Osteoblast (primary cell): Measurements from ENCODE around the gene TSPAN5. TPM values are rescaled to one million over a fixed set of nuclear protein-coding genes. Genes with fewer than 3 reads are reported as not detected.
A peak's percentile ranks its signal among the peaks of the same experiment; 100 is the strongest.

Source experiments
- DNase-seq: peaks from one replicate; pipeline ENCODE4 v3.0.0; 2011; ENCODE audit warnings: low spot score, mixed read lengths; ENCODE audit not compliant: insufficient read length; ENCODE audit errors: missing footprints
- H2AFZ ChIP-seq: 2 replicates; pipeline ENCODE4 v1.6.0; 2011; ENCODE audit warnings: mild to moderate bottlenecking, low read length
- H3K27ac ChIP-seq: 2 replicates; pipeline ENCODE4 v1.5.1; 2011; ENCODE audit warnings: mild to moderate bottlenecking, low read depth, low read length, moderate library complexity
- H3K27me3 ChIP-seq: 2 replicates; pipeline ENCODE4 v1.6.0; 2012; ENCODE audit warnings: mild to moderate bottlenecking, control low read depth, inconsistent platforms, low read length, moderate library complexity; ENCODE audit not compliant: insufficient read depth
- H3K36me3 ChIP-seq: 2 replicates; pipeline ENCODE4 v1.5.1; 2011; ENCODE audit warnings: mild to moderate bottlenecking, low read length, control low read depth, moderate library complexity; ENCODE audit not compliant: insufficient read depth
- H3K4me1 ChIP-seq: 2 replicates; pipeline ENCODE4 v1.5.1; 2011; ENCODE audit warnings: mild to moderate bottlenecking, low read length, control low read depth, moderate library complexity; ENCODE audit not compliant: insufficient read depth
- H3K4me2 ChIP-seq: 2 replicates; pipeline ENCODE4 v1.6.0; 2011; ENCODE audit warnings: mild to moderate bottlenecking, low read length; ENCODE audit not compliant: insufficient read depth
- H3K4me3 ChIP-seq: fragments of 200-600 bp; sonication (generic); 3 replicates; pipeline ENCODE4 v1.5.1; 2012; ENCODE audit warnings: mild to moderate bottlenecking, low read length, inconsistent platforms; ENCODE audit not compliant: insufficient read depth
- H3K79me2 ChIP-seq: 2 replicates; pipeline ENCODE4 v1.6.0; 2012; ENCODE audit warnings: mild to moderate bottlenecking, low read length, control low read depth, inconsistent platforms; ENCODE audit not compliant: insufficient read depth
- H3K9me3 ChIP-seq: 2 replicates; pipeline ENCODE4 v1.5.1; 2011; ENCODE audit warnings: low read depth, low read length, control low read depth
- H4K20me1 ChIP-seq: 2 replicates; pipeline ENCODE4 v1.6.0; 2012; ENCODE audit warnings: mild to moderate bottlenecking, low read length, control low read depth; ENCODE audit not compliant: insufficient read depth
- total RNA-seq: library from RNA; depleted of rRNA; stranded (reverse); fragments of >200 nt; gene quantifications from 2 replicates; pipeline ENCODE4 v1.2.3, GENCODE V29; 2012
- TF ChIP-seq, protein P1 (sequence below): IDR thresholded peaks from 2 replicates; pipeline ENCODE4 v1.5.1; 2011; ENCODE audit warnings: mild to moderate bottlenecking, low read depth, low read length, moderate library complexity; ENCODE audit errors: extremely low read depth

The TSPAN5 gene
- total RNA-seq, 1 donor: 36.9 TPM

- no peak overlapping the region for H3K4me2 ChIP-seq
- H3K4me1 ChIP-seq: peaks cover 33% of the 10 kb centered on the region
- peaks cover 97% of the 10 kb centered on the region for H3K79me2 ChIP-seq
- TF ChIP-seq, protein P1, sequence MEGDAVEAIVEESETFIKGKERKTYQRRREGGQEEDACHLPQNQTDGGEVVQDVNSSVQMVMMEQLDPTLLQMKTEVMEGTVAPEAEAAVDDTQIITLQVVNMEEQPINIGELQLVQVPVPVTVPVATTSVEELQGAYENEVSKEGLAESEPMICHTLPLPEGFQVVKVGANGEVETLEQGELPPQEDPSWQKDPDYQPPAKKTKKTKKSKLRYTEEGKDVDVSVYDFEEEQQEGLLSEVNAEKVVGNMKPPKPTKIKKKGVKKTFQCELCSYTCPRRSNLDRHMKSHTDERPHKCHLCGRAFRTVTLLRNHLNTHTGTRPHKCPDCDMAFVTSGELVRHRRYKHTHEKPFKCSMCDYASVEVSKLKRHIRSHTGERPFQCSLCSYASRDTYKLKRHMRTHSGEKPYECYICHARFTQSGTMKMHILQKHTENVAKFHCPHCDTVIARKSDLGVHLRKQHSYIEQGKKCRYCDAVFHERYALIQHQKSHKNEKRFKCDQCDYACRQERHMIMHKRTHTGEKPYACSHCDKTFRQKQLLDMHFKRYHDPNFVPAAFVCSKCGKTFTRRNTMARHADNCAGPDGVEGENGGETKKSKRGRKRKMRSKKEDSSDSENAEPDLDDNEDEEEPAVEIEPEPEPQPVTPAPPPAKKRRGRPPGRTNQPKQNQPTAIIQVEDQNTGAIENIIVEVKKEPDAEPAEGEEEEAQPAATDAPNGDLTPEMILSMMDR: no peak
- no peaks in the 10 kb centered on the region for H3K9me3 ChIP-seq
- DNase-seq: no peak
- no peaks in the 10 kb centered on the region for H3K27me3 ChIP-seq
- no peak overlapping the region for H3K4me3 ChIP-seq
- H3K27ac ChIP-seq: no peak overlapping the region
- H2AFZ ChIP-seq: no peak overlapping the region
- H4K20me1 ChIP-seq: peaks cover 16% of the 10 kb centered on the region
- H3K36me3 ChIP-seq: no peaks in the 10 kb centered on the region
These were observed 26.9 kb downstream of the TSPAN5 start for GRCh38 chr4:98631506-98631905.

GRCh38 chr4:98630737-98631454, 27.5 kb downstream of the TSPAN5 start:
- Histone ChIP-seq H3K4me1 (peaks cover 39% of the 10 kb centered on the region), H3K79me2 (peaks cover 96% of the 10 kb centered on the region), H2AFZ (no peak overlapping the region), H3K4me2 (no peak overlapping the region), H3K4me3 (no peak overlapping the region), H3K27ac (no peak overlapping the region), H3K36me3 (no peaks in the 10 kb centered on the region), H4K20me1 (peaks cover 10% of the 10 kb centered on the region), H3K9me3 (no peaks in the 10 kb centered on the region), H3K27me3 (no peaks in the 10 kb centered on the region)
- DNase-seq: no peak
- TF ChIP-seq, protein P1: no peak

DNA sequence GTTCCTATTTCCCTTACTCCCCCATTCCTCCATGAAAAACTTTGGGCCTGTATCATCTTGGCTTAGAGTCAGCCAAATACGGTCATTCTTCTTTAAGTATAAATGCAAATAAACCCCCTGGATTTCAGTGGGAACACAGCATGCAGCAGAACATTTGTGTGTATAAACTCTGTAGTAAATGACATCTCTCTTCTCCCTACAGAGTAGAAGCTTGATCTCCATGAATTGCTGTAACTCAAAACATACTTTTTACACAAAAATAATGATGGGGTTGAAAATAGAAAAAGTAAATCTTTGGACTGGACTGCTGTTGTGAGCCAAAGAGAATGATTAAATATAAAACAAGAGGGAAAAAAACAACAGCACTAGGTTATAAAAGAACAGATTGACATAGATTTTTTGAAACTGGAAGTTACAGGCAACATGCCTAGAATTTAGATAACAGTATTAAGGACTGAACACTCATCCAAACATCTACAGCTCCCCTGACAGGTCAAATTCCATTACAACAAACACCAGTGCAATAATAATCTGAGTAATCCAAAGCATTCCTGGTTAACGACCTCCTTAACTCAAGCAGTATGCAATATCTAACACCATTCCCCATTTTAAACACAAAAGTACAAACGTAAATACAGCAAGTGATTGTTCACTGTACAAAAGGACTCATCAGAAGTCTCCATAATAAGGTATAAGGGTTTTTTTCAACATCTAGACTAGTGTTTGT, 30.7 kb downstream of the TSPAN5 start:
- Histone ChIP-seq H3K36me3 (no peaks in the 10 kb centered on the region), H3K79me2 (peaks cover 97% of the 10 kb centered on the region), H3K4me1 (peaks cover 57% of the 10 kb centered on the region), H3K27ac (peak overlapping the region; percentile 78), H4K20me1 (peaks cover 1% of the 10 kb centered on the region), H3K4me2 (peak overlapping the region; percentile 63), H3K27me3 (no peaks in the 10 kb centered on the region), H3K4me3 (no peak overlapping the region), H3K9me3 (no peaks in the 10 kb centered on the region), H2AFZ (no peak overlapping the region)
- no peak for DNase-seq
- TF ChIP-seq, protein P1: no peak

DNA sequence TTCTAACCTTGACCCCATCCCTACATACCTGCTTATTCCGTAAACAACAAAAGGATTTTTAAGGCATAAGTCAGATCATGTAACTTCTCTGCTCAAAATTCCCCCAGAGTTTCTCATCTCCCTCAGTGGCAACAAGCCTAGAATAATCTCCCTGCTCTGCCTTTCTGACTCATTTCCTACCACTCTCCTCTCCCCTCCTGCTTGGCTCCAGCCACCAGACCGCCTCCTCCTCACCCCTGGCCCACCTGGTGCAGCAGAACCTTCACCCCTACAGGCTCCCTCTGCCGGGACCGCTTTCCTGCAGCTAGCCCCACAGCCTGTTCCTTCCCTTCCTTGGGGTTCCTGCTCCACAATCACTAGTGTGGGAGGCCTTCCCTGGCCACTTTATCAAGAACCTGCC, 32.1 kb downstream of the TSPAN5 start:
- no peaks in the 10 kb centered on the region for H3K36me3 ChIP-seq
- H3K79me2 ChIP-seq: peaks cover 97% of the 10 kb centered on the region
- H3K4me1 ChIP-seq: peaks cover 49% of the 10 kb centered on the region
- peak; percentile 86 for DNase-seq
- H3K9me3 ChIP-seq: no peaks in the 10 kb centered on the region
- H4K20me1 ChIP-seq: no peaks in the 10 kb centered on the region
- peak overlapping the region; percentile 8 for H3K4me3 ChIP-seq
- peak overlapping the region; percentile 78 for H3K27ac ChIP-seq
- no peak overlapping the region for H2AFZ ChIP-seq
- peak overlapping the region; percentile 63 for H3K4me2 ChIP-seq
- TF ChIP-seq, protein P1: no peak
- no peaks in the 10 kb centered on the region for H3K27me3 ChIP-seq
